Astrocyte (in vitro differentiated cells and primary cell): ENCODE data around the gene CENPVL3. TPM values are rescaled to one million over a fixed set of nuclear protein-coding genes. Genes with fewer than 3 reads are reported as not detected.
A peak's percentile ranks its signal among the peaks of the same experiment; 100 is the strongest.
"Not testable (repeated sequence)": the region's sequence is repeated elsewhere in the genome, so short reads cannot be mapped to it uniquely, and the experiment has no call there.

ENCODE experiments used
- DNase-seq: peaks from one replicate; pipeline ENCODE4 v3.0.0-alpha.2; 2010; ENCODE audit warnings: low read depth
- FAIRE-seq: peaks from 2 replicates; lab custom pipeline; 2011; peaks lifted over from hg19 to GRCh38; lab: Jason Lieb, UNC
- H2AFZ ChIP-seq: 2 replicates; pipeline ENCODE4 v1.6.0; 2012; ENCODE audit warnings: low read depth, low read length, inconsistent platforms
- H3K27ac ChIP-seq: 2 replicates; pipeline ENCODE4 v1.5.1; 2011; ENCODE audit warnings: low read depth, low read length, inconsistent platforms
- H3K27me3 ChIP-seq: 2 replicates; pipeline ENCODE4 v1.6.0; 2011; ENCODE audit warnings: low read length, inconsistent platforms; ENCODE audit not compliant: insufficient read depth
- H3K36me3 ChIP-seq: 2 replicates; pipeline ENCODE4 v1.5.1; 2011; ENCODE audit warnings: low read length, inconsistent platforms; ENCODE audit not compliant: insufficient read depth
- H3K4me1 ChIP-seq: 2 replicates; pipeline ENCODE4 v1.5.1; 2011; ENCODE audit warnings: low read length, inconsistent platforms; ENCODE audit not compliant: insufficient read depth
- H3K4me2 ChIP-seq: 2 replicates; pipeline ENCODE4 v1.6.0; 2012; ENCODE audit warnings: low read length, inconsistent platforms
- H3K4me3 ChIP-seq: 2 replicates; pipeline ENCODE4 v1.5.1; 2011; ENCODE audit warnings: low read depth, mild to moderate bottlenecking, low read length, inconsistent platforms; ENCODE audit not compliant: insufficient read depth
- H3K79me2 ChIP-seq: 2 replicates; pipeline ENCODE4 v1.6.0; 2012; ENCODE audit warnings: mild to moderate bottlenecking, low read length, inconsistent platforms; ENCODE audit not compliant: insufficient read depth
- H3K9ac ChIP-seq: 2 replicates; pipeline ENCODE4 v1.6.0; 2012; ENCODE audit warnings: mild to moderate bottlenecking, low read length, inconsistent platforms
- H3K9me3 ChIP-seq: 2 replicates; pipeline ENCODE4 v1.5.1; 2012; ENCODE audit warnings: low read depth, mild to moderate bottlenecking, low read length, inconsistent platforms; ENCODE audit not compliant: insufficient read depth
- H4K20me1 ChIP-seq: 2 replicates; pipeline ENCODE4 v1.6.0; 2012; ENCODE audit warnings: low read length, inconsistent platforms; ENCODE audit not compliant: insufficient read depth
- H3K27ac Mint-ChIP-seq: one replicate; pipeline ENCODE4 v1.8.0; 2021; ENCODE audit warnings: mild to moderate bottlenecking, mixed read lengths; ENCODE audit not compliant: unreplicated experiment
- H3K27me3 Mint-ChIP-seq: one replicate; pipeline ENCODE4 v1.8.0; 2021; ENCODE audit warnings: low read depth, mixed read lengths; ENCODE audit not compliant: unreplicated experiment
- H3K36me3 Mint-ChIP-seq: one replicate; pipeline ENCODE4 v1.8.0; 2021; ENCODE audit warnings: low read depth, mixed read lengths; ENCODE audit not compliant: unreplicated experiment
- H3K4me1 Mint-ChIP-seq: one replicate; pipeline ENCODE4 v1.8.0; 2021; ENCODE audit warnings: low read depth, mixed read lengths; ENCODE audit not compliant: unreplicated experiment
- H3K4me3 Mint-ChIP-seq: one replicate; pipeline ENCODE4 v1.8.0; 2021; ENCODE audit warnings: mild to moderate bottlenecking, moderate library complexity, mixed read lengths; ENCODE audit not compliant: unreplicated experiment
- H3K9me3 Mint-ChIP-seq: one replicate; pipeline ENCODE4 v1.8.0; 2021; ENCODE audit warnings: mild to moderate bottlenecking, mixed read lengths; ENCODE audit not compliant: unreplicated experiment
- EZH2 ChIP-seq: IDR thresholded peaks from 2 replicates; pipeline ENCODE4 v1.6.1; 2012; ENCODE audit warnings: mild to moderate bottlenecking, low read length, inconsistent platforms; ENCODE audit not compliant: insufficient read depth
- total RNA-seq: library from RNA; stranded (reverse); gene quantifications from 2 replicates; pipeline ENCODE4 v1.2.1, GENCODE V29; 2021
- TF ChIP-seq, protein P1 (sequence below): IDR thresholded peaks from 2 replicates; pipeline ENCODE4 v1.5.1; 2011; ENCODE audit warnings: low read depth, mild to moderate bottlenecking, inconsistent platforms, low read length, moderate library complexity; ENCODE audit not compliant: insufficient read depth

CENPVL3 gene
- total RNA-seq, 1 donor from 2014 or later, result 2.3 TPM

DNA sequence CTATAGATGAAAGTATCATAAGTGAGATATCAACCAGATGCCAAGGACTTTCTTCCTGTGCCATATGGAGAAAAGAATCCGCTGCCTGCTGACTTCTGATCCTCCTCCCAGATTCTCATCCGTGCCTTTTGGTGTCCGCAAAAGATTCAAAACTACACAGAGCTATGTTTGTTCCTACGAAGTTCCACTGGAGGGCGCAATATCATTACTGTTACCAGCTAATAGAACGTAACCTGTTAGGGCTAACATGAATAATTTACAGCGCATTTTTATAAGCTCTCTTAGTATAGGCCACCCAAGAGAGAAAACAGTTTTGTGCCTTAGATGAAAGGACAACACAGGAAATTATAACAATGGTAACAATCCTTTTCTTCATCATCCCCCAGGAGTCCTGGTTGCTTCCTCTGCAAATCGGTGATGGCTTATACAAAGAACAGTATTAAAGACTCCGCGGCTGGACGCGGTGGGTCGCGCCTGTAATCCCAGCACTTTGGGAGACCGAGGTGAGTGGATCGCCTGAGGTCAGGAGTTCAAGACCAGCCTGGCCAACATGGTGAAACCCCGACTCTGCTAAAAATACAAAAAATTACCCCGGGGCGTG lies 22.8 kb upstream of the CENPVL3 start:
- no peak overlapping the region for H3K4me3 ChIP-seq

DNA sequence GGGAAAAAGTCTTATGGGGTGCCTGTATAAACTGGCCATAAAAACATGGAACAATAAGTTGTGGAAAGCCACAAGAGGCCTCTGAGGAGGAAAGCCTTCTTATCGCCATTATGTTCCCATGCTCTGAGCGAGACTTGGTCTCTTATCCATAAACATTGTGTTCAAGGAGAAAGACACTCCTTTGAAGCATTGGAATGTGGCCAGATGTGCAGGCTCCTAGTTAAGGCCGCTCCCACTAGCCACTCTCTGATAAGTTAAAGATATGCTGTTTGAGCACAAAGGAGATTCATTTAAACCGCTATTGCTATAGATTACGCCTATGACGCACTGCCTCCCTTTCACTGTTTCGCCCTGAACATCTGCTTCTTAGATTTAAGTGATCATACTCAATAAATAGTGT lies 17.8 kb upstream of the CENPVL3 start:
- not testable (repeated sequence) for H3K4me3 ChIP-seq, H3K27me3 Mint-ChIP-seq, H2AFZ ChIP-seq, H3K4me1 ChIP-seq, DNase-seq, H3K9me3 ChIP-seq, H3K27ac ChIP-seq, H3K79me2 ChIP-seq, H3K4me1 Mint-ChIP-seq, H3K36me3 ChIP-seq, H3K27ac Mint-ChIP-seq, FAIRE-seq, H3K9ac ChIP-seq, H3K36me3 Mint-ChIP-seq, H4K20me1 ChIP-seq, H3K4me2 ChIP-seq, H3K9me3 Mint-ChIP-seq, H3K4me3 Mint-ChIP-seq, H3K27me3 ChIP-seq

More for the DNA sequence above, 22.8 kb upstream of the CENPVL3 start:
- Histone ChIP-seq H3K9ac (no peak overlapping the region), H3K27me3 (no peaks in the 10 kb centered on the region), H3K27ac (no peak overlapping the region), H3K4me1 (no peaks in the 10 kb centered on the region), H3K4me2 (no peak overlapping the region), H3K36me3 (no peaks in the 10 kb centered on the region), H3K79me2 (no peaks in the 10 kb centered on the region), H2AFZ (no peak overlapping the region), H4K20me1 (no peaks in the 10 kb centered on the region), H3K9me3 (no peaks in the 10 kb centered on the region)
- H3K4me1 Mint-ChIP-seq, result no peaks in the 10 kb centered on the region
- DNase-seq (peak; percentile 23), FAIRE-seq (peak; percentile 98)
- no peaks in the 10 kb centered on the region for H3K36me3 Mint-ChIP-seq
- TF ChIP-seq EZH2, result no peak
- TF ChIP-seq, protein P1, sequence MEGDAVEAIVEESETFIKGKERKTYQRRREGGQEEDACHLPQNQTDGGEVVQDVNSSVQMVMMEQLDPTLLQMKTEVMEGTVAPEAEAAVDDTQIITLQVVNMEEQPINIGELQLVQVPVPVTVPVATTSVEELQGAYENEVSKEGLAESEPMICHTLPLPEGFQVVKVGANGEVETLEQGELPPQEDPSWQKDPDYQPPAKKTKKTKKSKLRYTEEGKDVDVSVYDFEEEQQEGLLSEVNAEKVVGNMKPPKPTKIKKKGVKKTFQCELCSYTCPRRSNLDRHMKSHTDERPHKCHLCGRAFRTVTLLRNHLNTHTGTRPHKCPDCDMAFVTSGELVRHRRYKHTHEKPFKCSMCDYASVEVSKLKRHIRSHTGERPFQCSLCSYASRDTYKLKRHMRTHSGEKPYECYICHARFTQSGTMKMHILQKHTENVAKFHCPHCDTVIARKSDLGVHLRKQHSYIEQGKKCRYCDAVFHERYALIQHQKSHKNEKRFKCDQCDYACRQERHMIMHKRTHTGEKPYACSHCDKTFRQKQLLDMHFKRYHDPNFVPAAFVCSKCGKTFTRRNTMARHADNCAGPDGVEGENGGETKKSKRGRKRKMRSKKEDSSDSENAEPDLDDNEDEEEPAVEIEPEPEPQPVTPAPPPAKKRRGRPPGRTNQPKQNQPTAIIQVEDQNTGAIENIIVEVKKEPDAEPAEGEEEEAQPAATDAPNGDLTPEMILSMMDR, result peak; percentile 56
- no peak overlapping the region for H3K4me3 Mint-ChIP-seq
- no peak overlapping the region for H3K27ac Mint-ChIP-seq
- H3K27me3 Mint-ChIP-seq, result peaks cover 1% of the 10 kb centered on the region
- H3K9me3 Mint-ChIP-seq, result no peaks in the 10 kb centered on the region

DNA sequence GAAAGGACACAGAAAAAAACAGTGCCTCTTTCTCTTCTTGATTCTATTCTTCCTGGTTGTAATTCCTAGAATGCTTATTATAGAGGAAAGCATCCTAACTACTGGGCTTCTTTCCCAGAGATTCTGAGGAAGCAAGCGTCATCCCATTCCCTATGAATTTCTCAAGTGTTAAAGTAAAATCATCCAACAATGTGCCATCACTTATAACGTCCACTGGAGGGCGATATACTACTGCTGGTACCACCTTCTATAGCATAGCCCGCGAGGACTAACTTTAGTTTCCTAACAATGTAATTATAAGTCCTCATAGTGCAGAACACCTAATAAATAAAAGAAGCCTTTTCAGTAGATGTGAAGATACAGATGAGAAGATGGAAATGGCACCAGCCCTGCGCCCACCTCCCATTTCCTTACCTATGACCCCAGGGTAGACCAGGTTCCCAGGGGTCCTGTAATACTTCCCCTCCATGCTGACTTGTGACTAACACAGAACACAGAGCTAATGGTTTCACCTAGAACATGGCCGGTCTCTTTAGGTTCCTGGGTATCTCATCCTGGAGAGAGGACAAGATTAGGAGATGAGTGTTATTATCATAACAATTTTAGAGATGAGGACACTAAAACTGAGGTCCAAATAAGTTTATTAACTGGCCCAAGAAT lies 4.2 kb downstream of the CENPVL3 start:
- FAIRE-seq (peak; percentile 95), DNase-seq (peak; percentile 35)
- Histone ChIP-seq H3K4me1 (no peaks in the 10 kb centered on the region), H3K9ac (no peak overlapping the region), H3K27ac (no peak overlapping the region), H4K20me1 (no peaks in the 10 kb centered on the region), H3K4me2 (no peak overlapping the region), H3K4me3 (no peak overlapping the region), H3K9me3 (no peaks in the 10 kb centered on the region), H2AFZ (no peak overlapping the region), H3K79me2 (no peaks in the 10 kb centered on the region), H3K36me3 (no peaks in the 10 kb centered on the region), H3K27me3 (peaks cover 16% of the 10 kb centered on the region)
- Mint-ChIP-seq H3K27ac (no peak overlapping the region), H3K9me3 (no peaks in the 10 kb centered on the region), H3K4me1 (peaks cover 5% of the 10 kb centered on the region), H3K36me3 (no peaks in the 10 kb centered on the region), H3K27me3 (peaks cover 8% of the 10 kb centered on the region), H3K4me3 (no peak overlapping the region)
- TF ChIP-seq, protein P1, result peak; percentile 57
- TF ChIP-seq EZH2, result no peak
